ENCODE results near the gene FKBP15. TPM values are rescaled to one million over a fixed set of nuclear protein-coding genes. Genes with fewer than 3 reads are reported as not detected.
A peak's percentile ranks its signal among the peaks of the same experiment; 100 is the strongest.

Gene FKBP15
- 10 to 100 TPM; 23.3 to 41.0 (median 36.8) TPM for total RNA-seq

- intact Hi-C loops (cut with DNase I; ENCODE audit: low total_unique reads) = no loop called here
- DNase-seq (ENCODE audit: low spot score in 2 of 2) = peak; percentile 98
- Histone ChIP-seq H3K27me3 (no peaks in the 10 kb centered on the region), H3K9me3 (no peaks in the 10 kb centered on the region), H3K4me1 (peaks cover 6 to 11% of the 10 kb centered on the region in 2 donors), H3K36me3 (no peaks in the 10 kb centered on the region), H3K4me3 (peak within 1 kb of the TSS; percentile 74 to 97 (median 76)), H3K27ac (peak within 1 kb of the TSS; percentile 87 to 94)
- TF ChIP-seq CTCF (IDR thresholded peaks at IDR 0.05) (no peak), POLR2AphosphoS5 (IDR thresholded peaks at IDR 0.05) (peak; percentile 48 to 77 (median 76)), POLR2A (IDR thresholded peaks at IDR 0.05) (peak; percentile 76)
Observed at GRCh38 chr9:113221003-113221799, at the start of gene FKBP15, which contains the start of gene SLC31A1. FKBP15 (minus strand) TSS chr9:113221277; CDS start chr9:113221243, 34 bp downstream. SLC31A1 (plus strand) TSS chr9:113221544; CDS start chr9:113256149, 34,605 bp downstream.

- no peaks in the 10 kb centered on the region for H3K4me1 ChIP-seq
- DNase-seq (ENCODE audit: low spot score in 2 of 2) = no peak
- no peaks in the 10 kb centered on the region for H3K36me3 ChIP-seq
- intact Hi-C loops (cut with DNase I; ENCODE audit: low total_unique reads) = no loop called here
- H3K27ac ChIP-seq = no peak overlapping the region
- TF ChIP-seq POLR2AphosphoS5 (IDR thresholded peaks at IDR 0.05) (no peak), CTCF (IDR thresholded peaks at IDR 0.05) (no peak), POLR2A (IDR thresholded peaks at IDR 0.05) (no peak)
- H3K27me3 ChIP-seq = no peaks in the 10 kb centered on the region
- no peak overlapping the region for H3K4me3 ChIP-seq
- H3K9me3 ChIP-seq = no peaks in the 10 kb centered on the region
Observed at GRCh38 chr9:113269871-113270270, 48.8 kb upstream of the FKBP15 start.

GRCh38 chr9:113269355-113269754, 48.3 kb upstream of the FKBP15 start:
- Histone ChIP-seq H3K27ac (no peak overlapping the region), H3K36me3 (no peaks in the 10 kb centered on the region), H3K4me1 (no peaks in the 10 kb centered on the region), H3K9me3 (no peaks in the 10 kb centered on the region), H3K27me3 (no peaks in the 10 kb centered on the region), H3K4me3 (no peak overlapping the region)
- DNase-seq (ENCODE audit: low spot score in 2 of 2) = no peak
- intact Hi-C loops (cut with DNase I; ENCODE audit: low total_unique reads) = no loop called here
- no peak for TF ChIP-seq POLR2A (IDR thresholded peaks at IDR 0.05)

GRCh38 chr9:113267911-113268566, 47.0 kb upstream of the FKBP15 start:
- Histone ChIP-seq H3K4me3 (no peak overlapping the region), H3K27me3 (no peaks in the 10 kb centered on the region), H3K36me3 (no peaks in the 10 kb centered on the region), H3K27ac (no peak overlapping the region), H3K9me3 (no peaks in the 10 kb centered on the region), H3K4me1 (no peaks in the 10 kb centered on the region)
- intact Hi-C loops (cut with DNase I; ENCODE audit: low total_unique reads) = no loop called here
- TF ChIP-seq POLR2AphosphoS5 (IDR thresholded peaks at IDR 0.05) = no peak
- TF ChIP-seq CTCF (IDR thresholded peaks at IDR 0.05) = no peak
- TF ChIP-seq POLR2A (IDR thresholded peaks at IDR 0.05) = no peak
- no peak for DNase-seq (ENCODE audit: low spot score in 2 of 2)

GRCh38 chr9:113266174-113266573, 45.1 kb upstream of the FKBP15 start:
- Histone ChIP-seq H3K27me3 (no peaks in the 10 kb centered on the region), H3K27ac (no peak overlapping the region), H3K4me3 (no peak overlapping the region), H3K9me3 (no peaks in the 10 kb centered on the region), H3K36me3 (no peaks in the 10 kb centered on the region), H3K4me1 (peaks cover 0 to 4% of the 10 kb centered on the region in 2 donors)
- no peak for TF ChIP-seq CTCF (IDR thresholded peaks at IDR 0.05)
- no peak for TF ChIP-seq POLR2AphosphoS5 (IDR thresholded peaks at IDR 0.05)
- DNase-seq (ENCODE audit: low spot score in 2 of 2) = no peak
- intact Hi-C loops (cut with DNase I; ENCODE audit: low total_unique reads) = no loop called here
